GM10248 (cell line): ENCODE results near the gene ASRGL1.

ENCODE experiments used
- CTCF ChIA-PET: fragments of 300-600 bp; sonication (Branson Sonifier 250); formaldehyde crosslinking; extraction: SDS; loops from one replicate; lab custom pipeline; 2021; ENCODE audit warnings: antibody characterized with exemption; lab: Yijun Ruan, JAX
- POLR2A ChIA-PET: fragments of 350-650 bp; sonication (Branson Sonifier 250); formaldehyde crosslinking; extraction: SDS; loops from one replicate; lab custom pipeline; 2020; ENCODE audit warnings: antibody characterized with exemption; lab: Yijun Ruan, JAX
- DNase-seq: peaks from one replicate; pipeline ENCODE4 v3.0.0; 2012; ENCODE audit errors: extremely low spot score
- TF ChIP-seq, protein P1 (sequence below): IDR thresholded peaks from 2 replicates; pipeline ENCODE4 v1.5.1; 2012; ENCODE audit warnings: mild to moderate bottlenecking, low read depth; ENCODE audit errors: extremely low read depth, missing control alignments, control extremely low read depth

The ASRGL1 gene

DNA sequence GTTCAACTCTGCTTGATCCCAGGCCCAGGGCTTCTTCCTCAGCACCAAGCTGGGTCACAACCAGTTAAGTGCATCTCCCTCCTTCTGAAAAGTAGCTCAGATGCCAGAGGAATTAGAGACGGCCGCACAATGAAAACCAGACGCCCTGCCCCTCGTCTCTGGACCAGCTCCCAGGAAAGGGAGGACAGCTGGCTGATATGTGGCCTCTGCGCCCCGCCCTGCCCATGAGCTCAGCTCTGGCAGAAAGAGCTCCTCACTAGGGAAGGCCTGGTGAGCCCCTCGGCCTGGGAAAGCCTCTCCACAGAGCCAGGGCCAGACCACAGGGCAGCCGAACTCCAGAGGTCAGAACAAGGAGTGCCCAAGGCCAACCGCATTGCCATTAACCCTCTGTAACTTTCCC, 63.5 kb downstream of the ASRGL1 start:
- no peak for DNase-seq
- POLR2A ChIA-PET, result no interaction called here
- TF ChIP-seq, protein P1, sequence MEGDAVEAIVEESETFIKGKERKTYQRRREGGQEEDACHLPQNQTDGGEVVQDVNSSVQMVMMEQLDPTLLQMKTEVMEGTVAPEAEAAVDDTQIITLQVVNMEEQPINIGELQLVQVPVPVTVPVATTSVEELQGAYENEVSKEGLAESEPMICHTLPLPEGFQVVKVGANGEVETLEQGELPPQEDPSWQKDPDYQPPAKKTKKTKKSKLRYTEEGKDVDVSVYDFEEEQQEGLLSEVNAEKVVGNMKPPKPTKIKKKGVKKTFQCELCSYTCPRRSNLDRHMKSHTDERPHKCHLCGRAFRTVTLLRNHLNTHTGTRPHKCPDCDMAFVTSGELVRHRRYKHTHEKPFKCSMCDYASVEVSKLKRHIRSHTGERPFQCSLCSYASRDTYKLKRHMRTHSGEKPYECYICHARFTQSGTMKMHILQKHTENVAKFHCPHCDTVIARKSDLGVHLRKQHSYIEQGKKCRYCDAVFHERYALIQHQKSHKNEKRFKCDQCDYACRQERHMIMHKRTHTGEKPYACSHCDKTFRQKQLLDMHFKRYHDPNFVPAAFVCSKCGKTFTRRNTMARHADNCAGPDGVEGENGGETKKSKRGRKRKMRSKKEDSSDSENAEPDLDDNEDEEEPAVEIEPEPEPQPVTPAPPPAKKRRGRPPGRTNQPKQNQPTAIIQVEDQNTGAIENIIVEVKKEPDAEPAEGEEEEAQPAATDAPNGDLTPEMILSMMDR, result no peak

DNA sequence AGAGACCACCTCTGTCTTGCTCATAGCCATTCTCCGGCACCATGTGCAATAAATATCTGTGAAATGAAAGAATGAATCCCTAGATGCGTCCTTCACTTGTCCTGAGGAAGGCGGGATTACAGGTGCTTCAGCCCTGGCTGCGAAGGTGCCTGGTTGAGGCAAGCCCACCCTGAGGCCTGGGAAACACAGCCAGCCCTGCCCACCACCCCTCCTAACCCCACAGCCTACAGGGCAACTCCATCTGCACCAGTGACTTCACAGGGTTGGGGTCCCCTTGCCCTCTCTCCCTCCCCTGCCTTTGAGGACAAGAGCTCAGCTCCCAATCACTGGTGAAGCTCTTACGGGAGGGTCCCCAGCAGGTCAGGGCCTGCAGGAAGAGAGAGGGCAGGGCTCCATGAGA, 64.1 kb downstream of the ASRGL1 start:
- no peak for DNase-seq
- ChIA-PET POLR2A (no interaction called here), CTCF (interaction anchor here (1.3 to 3.9 kb wide), 4 partner anchors 20 to 141 kb away, joined by 3 to 18 read pairs (median 11); no protein-coding TSS in a partner anchor)
- TF ChIP-seq, protein P1, result no peak

More for the DNA sequence above, 63.5 kb downstream of the ASRGL1 start:
- CTCF ChIA-PET, result interaction anchor here (1.3 to 3.9 kb wide), 4 partner anchors 19 to 142 kb away, joined by 3 to 18 read pairs (median 11); no protein-coding TSS in a partner anchor

DNA sequence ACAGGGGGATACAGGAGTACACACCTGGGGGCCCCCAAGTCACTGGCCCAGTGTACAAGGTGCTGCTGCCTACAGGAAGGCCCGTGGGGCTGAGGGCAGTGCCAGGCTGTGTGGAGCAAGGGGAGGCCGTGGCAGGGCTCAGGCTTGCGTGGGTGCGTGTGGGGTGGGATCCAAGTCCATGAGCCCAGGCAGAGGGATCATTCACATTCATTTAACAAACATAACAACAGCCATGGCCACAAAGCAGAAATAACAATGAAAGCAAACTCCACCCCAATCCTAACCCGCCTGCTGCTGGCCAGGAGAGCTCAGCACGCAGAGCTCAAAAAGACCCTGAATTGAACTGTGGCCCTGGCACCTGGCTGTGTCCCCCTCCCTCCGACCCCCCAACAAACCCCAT, 64.6 kb downstream of the ASRGL1 start:
- ChIA-PET CTCF (interaction anchor here (1.3 to 3.9 kb wide), 3 partner anchors 23 to 141 kb away, joined by 3 to 18 read pairs (median 15); no protein-coding TSS in a partner anchor), POLR2A (no interaction called here)
- DNase-seq, result no peak
- TF ChIP-seq, protein P1, result no peak

DNA sequence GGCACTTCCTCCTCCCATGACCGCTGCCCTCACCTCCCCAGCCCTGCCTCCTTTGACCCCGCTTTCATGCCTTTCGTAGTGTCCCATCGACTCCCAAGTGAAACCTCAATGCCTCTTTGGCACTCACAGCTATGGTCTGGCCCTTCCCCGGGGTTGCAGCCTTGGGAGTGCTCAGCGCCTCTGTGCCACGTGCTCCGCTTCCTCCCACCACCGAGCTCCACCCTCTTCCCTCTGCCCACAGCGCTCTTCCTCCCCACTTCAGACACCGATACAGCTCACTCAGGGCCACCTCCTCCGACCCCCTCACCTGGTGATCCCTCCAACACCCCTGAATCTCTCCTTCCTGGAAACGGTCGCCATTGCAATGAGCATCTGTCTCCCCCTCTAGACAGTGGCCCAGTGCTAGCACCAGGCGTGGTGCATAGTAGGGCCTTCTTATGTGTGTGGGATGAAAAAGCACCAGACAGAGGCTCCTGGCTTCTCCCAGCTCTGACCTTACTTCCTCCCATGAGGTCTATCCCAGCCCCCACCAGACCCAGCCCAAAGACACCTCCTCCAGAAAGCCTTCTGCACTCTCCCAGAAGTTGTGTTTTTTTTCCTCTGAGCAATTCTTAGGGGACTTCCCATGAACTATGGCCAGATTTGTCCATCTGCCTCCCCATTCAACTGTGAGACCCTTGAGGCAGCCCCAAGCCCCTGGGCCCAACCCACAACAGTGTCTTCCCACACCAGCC, 65.1 kb downstream of the ASRGL1 start:
- ChIA-PET POLR2A (no interaction called here), CTCF (interaction anchor here (3.9 kb wide), 2 partner anchors 22 to 140 kb away, joined by 15 to 18 read pairs; no protein-coding TSS in a partner anchor)
- TF ChIP-seq, protein P1, result no peak
- DNase-seq, result no peak

DNA sequence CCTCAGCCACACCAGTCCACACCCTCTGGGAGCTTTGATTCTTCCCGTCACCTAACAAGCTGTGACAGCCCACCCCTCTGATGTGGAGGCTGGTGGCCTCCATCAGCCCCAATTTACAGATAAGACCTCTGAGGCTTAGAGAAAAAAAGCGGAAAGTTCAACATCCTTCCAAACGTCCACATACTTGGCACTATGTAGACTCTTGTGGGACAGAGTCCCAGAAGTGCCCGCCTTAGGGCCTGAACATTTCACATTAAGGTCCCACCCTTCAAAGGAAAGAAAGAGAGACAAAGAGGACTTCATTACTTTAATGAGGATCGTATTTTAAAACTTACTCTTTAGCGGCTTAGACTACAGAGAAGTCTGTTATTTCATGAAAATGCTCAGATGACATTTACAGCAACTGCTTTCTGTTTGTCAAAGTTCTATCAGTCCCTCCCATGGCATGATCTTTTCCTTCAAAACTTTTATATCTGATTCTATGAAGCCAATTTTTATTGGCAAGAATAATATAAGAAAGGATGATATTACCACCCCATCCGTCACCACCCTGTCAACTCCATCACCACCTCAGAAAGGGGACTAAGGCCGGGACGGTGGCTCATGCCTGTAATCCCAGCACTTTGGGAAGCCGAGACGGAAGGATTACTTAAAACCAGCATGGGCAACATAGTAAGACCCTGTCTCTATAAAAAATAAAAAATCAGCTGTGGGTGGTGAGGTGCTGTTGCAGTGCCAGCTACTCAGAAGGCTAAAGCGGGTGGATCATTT, 65.9 kb downstream of the ASRGL1 start:
- POLR2A ChIA-PET, result interaction anchor here (0.5 kb wide), 1 partner anchor 177 kb away, joined by 5 read pairs; no protein-coding TSS in a partner anchor
- CTCF ChIA-PET, result interaction anchor here (1.4 to 1.7 kb wide), 2 partner anchors 8 to 21 kb away, joined by 4 to 16 read pairs; no protein-coding TSS in a partner anchor
- no peak for DNase-seq
- TF ChIP-seq, protein P1, result no peak

DNA sequence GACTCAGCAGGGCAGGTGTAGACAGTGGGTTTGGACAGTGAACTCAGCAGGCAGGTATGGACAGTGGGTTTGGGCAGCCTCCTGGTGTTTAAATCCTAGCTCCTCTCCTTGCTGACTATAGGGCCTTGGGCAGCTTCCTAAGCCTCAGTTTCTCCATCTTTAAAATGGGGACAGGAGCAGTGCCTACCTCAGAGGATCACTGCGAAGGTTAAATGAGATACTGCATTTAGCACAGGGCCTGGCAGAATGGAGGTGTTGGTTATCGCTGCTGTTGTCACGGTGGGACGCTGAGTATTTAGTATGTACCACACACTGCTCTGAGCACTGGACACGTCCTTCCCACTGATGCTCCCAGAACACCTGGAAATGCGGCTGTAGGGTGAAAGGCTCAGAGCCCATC, 67.2 kb downstream of the ASRGL1 start:
- TF ChIP-seq, protein P1, result no peak
- DNase-seq, result no peak
- ChIA-PET POLR2A (no interaction called here), CTCF (interaction anchor here (1.7 kb wide), 1 partner anchor 9 kb away, joined by 16 read pairs; no protein-coding TSS in a partner anchor)
